Gastroesophageal sphincter (tissue), 4 donors: ENCODE measurements around the gene PTPRN2. TPM values are rescaled to one million over a fixed set of nuclear protein-coding genes. Genes with fewer than 3 reads are reported as not detected.

Experiments used
- ATAC-seq: fragments of 150-250 bp; one replicate; pipeline ENCODE4 v1.9.1; 2016; ENCODE audit warnings: mild to moderate bottlenecking, moderate library complexity
- H3K27ac ChIP-seq, 4 donors: fragments of 200-600 bp; sonication (generic) in 3 of 4; 1 replicate in 3 of 4; 2 replicates in 1 of 4; pipeline ENCODE4 v1.5.1; 2016 to 2019
- H3K27me3 ChIP-seq: fragments of 200-600 bp; sonication (generic); one replicate; pipeline ENCODE4 v1.5.1; 2019
- H3K36me3 ChIP-seq, 2 donors: fragments of 200-600 bp; sonication (generic); one replicate each; pipeline ENCODE4 v1.5.1; 2019; ENCODE audit warnings: control low read depth in 1 of 2
- H3K4me1 ChIP-seq, 3 donors: fragments of 200-600 bp; sonication (generic); 1 replicate in 2 of 3; 2 replicates in 1 of 3; pipeline ENCODE4 v1.5.1; 2016 to 2019; ENCODE audit warnings: control low read depth in 2 of 3
- H3K4me3 ChIP-seq, 2 donors: fragments of 200-600 bp; sonication (generic); one replicate each; pipeline ENCODE4 v1.5.1; 2019; ENCODE audit warnings: mild to moderate bottlenecking in 1 of 2, moderate library complexity in 1 of 2
- H3K9me3 ChIP-seq, 3 donors: fragments of 200-600 bp; sonication (generic); one replicate each; pipeline ENCODE4 v1.5.1; 2017 to 2019; ENCODE audit warnings: control low read depth in 2 of 3
- CTCF ChIP-seq, 4 experiments: fragments of 200-600 bp in 2 of 4; fragments of 450-650 bp in 2 of 4; sonication (generic) in 1 of 4; IDR thresholded peaks; one replicate each; pipeline ENCODE4 v1.5.1; 2017 to 2019; ENCODE audit warnings: antibody characterized with exemption in 4 of 4, mild to moderate bottlenecking in 2 of 4, moderate library complexity in 2 of 4
- EP300 ChIP-seq: sonication (generic); formaldehyde crosslinking; IDR thresholded peaks from one replicate; pipeline ENCODE4 v1.6.1; 2017; ENCODE audit warnings: antibody characterized with exemption, mild to moderate bottlenecking
- POLR2A ChIP-seq, 2 donors: fragments of 450-650 bp; IDR thresholded peaks; one replicate each; pipeline ENCODE4 v1.6.1; 2017; ENCODE audit warnings: antibody characterized with exemption in 2 of 2, mild to moderate bottlenecking in 2 of 2, moderate library complexity in 1 of 2
- POLR2AphosphoS5 ChIP-seq: sonication (generic); formaldehyde crosslinking; IDR thresholded peaks from one replicate; pipeline ENCODE4 v1.6.1; 2017; ENCODE audit warnings: antibody characterized with exemption
- WGBS, 2 donors: methylation state at CpG; one replicate each; pipeline ENCODE4 v1.1.5; 2018; ENCODE audit warnings: low coverage in 1 of 2; 5-methylcytosine and 5-hydroxymethylcytosine counted together
- total RNA-seq, 4 donors: library from RNA; depleted of rRNA; stranded (reverse); fragments of >200 nt; gene quantifications; one replicate each; pipeline ENCODE4 v1.1.0, GENCODE V29; 2016

The PTPRN2 gene
- total RNA-seq, 4 donors from 2014 or later, result 1.7 to 4.7 (median 3.3) TPM

GRCh38 chr7:158133515-158134271 is 453.9 kb downstream of the PTPRN2 start:
- no peak for TF ChIP-seq POLR2A (IDR thresholded peaks at IDR 0.05)
- no peak for TF ChIP-seq CTCF (IDR thresholded peaks at IDR 0.05)
- TF ChIP-seq POLR2AphosphoS5, result no peak
- no peak for TF ChIP-seq EP300
- no peaks in the 10 kb centered on the region for H3K36me3 ChIP-seq
- H3K4me1 ChIP-seq, result no peaks in the 10 kb centered on the region
- no peak overlapping the region for H3K27ac ChIP-seq
- WGBS, 2 donors, result 88 to 96% methylated on average over 5 to 11 of the region's 36 CpGs
- no peaks in the 10 kb centered on the region for H3K27me3 ChIP-seq
- no peaks in the 10 kb centered on the region for H3K9me3 ChIP-seq
- H3K4me3 ChIP-seq, result no peak overlapping the region
- no peak for ATAC-seq

- H3K4me1 ChIP-seq, result no peaks in the 10 kb centered on the region
- no peaks in the 10 kb centered on the region for H3K9me3 ChIP-seq
- no peaks in the 10 kb centered on the region for H3K27me3 ChIP-seq
- H3K36me3 ChIP-seq, result no peaks in the 10 kb centered on the region
- TF ChIP-seq POLR2A (IDR thresholded peaks at IDR 0.05), result no peak
- no peak for TF ChIP-seq CTCF (IDR thresholded peaks at IDR 0.05)
- TF ChIP-seq POLR2AphosphoS5, result no peak
- no peak for TF ChIP-seq EP300
- H3K27ac ChIP-seq, result no peak overlapping the region
- H3K4me3 ChIP-seq, result no peak overlapping the region
- no peak for ATAC-seq
- WGBS, 2 donors, result 93 to 100% methylated on average over 5 to 6 of the region's 21 CpGs
Observed at GRCh38 chr7:158133057-158133456, 454.6 kb downstream of the PTPRN2 start.

- no peak overlapping the region for H3K27ac ChIP-seq
- H3K4me1 ChIP-seq, result no peaks in the 10 kb centered on the region
- H3K27me3 ChIP-seq, result no peaks in the 10 kb centered on the region
- TF ChIP-seq POLR2A (IDR thresholded peaks at IDR 0.05), result no peak
- peaks cover 0 to 5% (median 0%) of the 10 kb centered on the region in 3 donors for H3K9me3 ChIP-seq
- WGBS, 2 donors, result 97% methylated on average over 7 to 8 of the region's 10 CpGs
- H3K36me3 ChIP-seq, result no peaks in the 10 kb centered on the region
- H3K4me3 ChIP-seq, result no peak overlapping the region
- no peak for ATAC-seq
Observed at GRCh38 chr7:158130023-158130409, 457.6 kb downstream of the PTPRN2 start.

- peaks cover 0 to 5% (median 0%) of the 10 kb centered on the region in 3 donors for H3K9me3 ChIP-seq
- H3K4me1 ChIP-seq, result no peaks in the 10 kb centered on the region
- no peaks in the 10 kb centered on the region for H3K36me3 ChIP-seq
- no peak overlapping the region for H3K4me3 ChIP-seq
- TF ChIP-seq POLR2AphosphoS5 (no peak), POLR2A (IDR thresholded peaks at IDR 0.05) (no peak), EP300 (no peak), CTCF (IDR thresholded peaks at IDR 0.05) (no peak)
- no peaks in the 10 kb centered on the region for H3K27me3 ChIP-seq
- WGBS, 2 donors, result 72 to 85% methylated on average over 6 to 7 of the region's 12 CpGs
- no peak for ATAC-seq
- no peak overlapping the region for H3K27ac ChIP-seq
Observed at GRCh38 chr7:158129037-158130022, 458.3 kb downstream of the PTPRN2 start.

- TF ChIP-seq POLR2A (IDR thresholded peaks at IDR 0.05) (no peak), EP300 (no peak), CTCF (IDR thresholded peaks at IDR 0.05) (no peak), POLR2AphosphoS5 (no peak)
- no peak for ATAC-seq
- WGBS, 2 donors, result 13% methylated on average over 1 of the region's 9 CpGs; no CpG with 5 or more reads in 1 of the 2 donors
Observed at GRCh38 chr7:158128572-158128971, 459.1 kb downstream of the PTPRN2 start.

More at GRCh38 chr7:158128572-158128971, 459.1 kb downstream of the PTPRN2 start:
- Histone ChIP-seq H3K4me1 (no peaks in the 10 kb centered on the region), H3K9me3 (peaks cover 0 to 5% (median 0%) of the 10 kb centered on the region in 3 donors), H3K36me3 (no peaks in the 10 kb centered on the region), H3K27me3 (no peaks in the 10 kb centered on the region), H3K27ac (no peak overlapping the region), H3K4me3 (no peak overlapping the region)
